ENCODE data around the gene PDRG1.
A peak's percentile ranks its signal among the peaks of the same experiment; 100 is the strongest.

PDRG1 gene

DNA sequence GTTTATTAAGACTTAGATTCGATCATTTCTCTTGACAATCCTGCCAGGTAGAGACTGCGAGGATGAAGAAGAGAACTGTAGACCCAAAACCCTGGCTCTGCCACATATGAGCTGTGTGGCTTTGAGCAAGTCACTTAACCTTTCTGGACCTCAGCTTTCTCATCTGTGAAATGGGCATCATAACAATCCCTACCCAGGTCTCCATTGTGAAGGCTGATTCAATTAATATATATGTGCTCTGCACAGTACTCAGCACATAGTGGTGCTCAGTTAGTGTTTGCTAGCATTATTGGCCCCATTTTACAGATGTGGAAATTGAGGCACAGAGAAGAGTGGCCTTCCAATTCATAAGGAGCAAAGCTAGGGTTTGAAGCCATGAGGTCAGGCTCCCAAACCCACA lies 24.0 kb upstream of the PDRG1 start:
- TF ChIP-seq POLR2A (IDR thresholded peaks at IDR 0.05; ENCODE audit: low read depth, low read length), result no peak
- FAIRE-seq (no peak), DNase-seq (ENCODE audit: insufficient read length, low spot score) (no peak)

DNA sequence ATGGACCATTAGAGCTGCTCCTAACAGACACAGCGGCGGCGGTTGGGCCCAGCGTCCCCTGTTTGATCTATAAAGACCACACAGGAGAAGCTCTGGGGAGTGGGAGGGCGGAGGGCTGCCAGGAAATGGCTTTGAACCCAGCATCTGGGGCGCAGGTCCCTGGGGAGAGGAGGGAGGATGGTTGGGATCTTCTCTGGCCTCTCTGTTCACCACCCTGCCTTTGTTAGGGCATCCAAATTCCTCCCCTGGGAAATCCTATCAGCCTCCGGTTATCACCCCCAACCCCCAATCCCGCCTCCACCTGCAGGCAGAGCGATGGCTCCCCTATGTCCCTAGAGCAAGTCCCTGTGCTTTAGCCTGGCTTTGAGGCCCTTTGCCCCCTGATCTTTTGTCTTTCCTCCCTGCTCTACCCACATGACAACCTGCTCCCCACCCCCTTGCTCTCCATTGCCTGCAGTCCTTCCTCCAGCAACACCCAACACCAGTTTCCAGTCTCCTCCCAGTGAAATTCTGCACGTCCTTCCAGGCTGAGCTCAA lies 23.2 kb upstream of the PDRG1 start:
- no peak for TF ChIP-seq POLR2A (IDR thresholded peaks at IDR 0.05; ENCODE audit: low read depth, low read length)
- DNase-seq (ENCODE audit: insufficient read length, low spot score) (no peak), FAIRE-seq (no peak)

DNA sequence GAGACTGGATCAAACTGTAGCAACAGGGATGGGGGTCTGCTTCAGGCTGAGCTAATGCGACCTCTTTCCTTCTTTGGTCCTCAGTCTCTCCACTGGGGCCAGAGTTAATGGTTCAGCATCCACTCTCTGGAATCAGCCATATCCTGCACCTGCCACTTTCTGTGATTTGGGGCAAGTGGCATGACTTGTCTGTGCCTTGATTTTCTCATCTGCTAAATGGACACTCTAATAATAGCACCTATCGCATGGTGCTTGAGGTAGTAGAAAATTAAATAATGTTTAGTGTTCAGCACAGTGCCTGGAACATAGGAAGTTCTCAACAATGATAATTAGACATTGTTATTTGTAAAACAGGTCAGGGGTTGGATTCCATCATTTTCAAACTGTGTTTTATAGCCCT lies 22.4 kb upstream of the PDRG1 start:
- DNase-seq (ENCODE audit: insufficient read length, low spot score) (no peak), FAIRE-seq (no peak)
- TF ChIP-seq POLR2A (IDR thresholded peaks at IDR 0.05; ENCODE audit: low read depth, low read length), result no peak

DNA sequence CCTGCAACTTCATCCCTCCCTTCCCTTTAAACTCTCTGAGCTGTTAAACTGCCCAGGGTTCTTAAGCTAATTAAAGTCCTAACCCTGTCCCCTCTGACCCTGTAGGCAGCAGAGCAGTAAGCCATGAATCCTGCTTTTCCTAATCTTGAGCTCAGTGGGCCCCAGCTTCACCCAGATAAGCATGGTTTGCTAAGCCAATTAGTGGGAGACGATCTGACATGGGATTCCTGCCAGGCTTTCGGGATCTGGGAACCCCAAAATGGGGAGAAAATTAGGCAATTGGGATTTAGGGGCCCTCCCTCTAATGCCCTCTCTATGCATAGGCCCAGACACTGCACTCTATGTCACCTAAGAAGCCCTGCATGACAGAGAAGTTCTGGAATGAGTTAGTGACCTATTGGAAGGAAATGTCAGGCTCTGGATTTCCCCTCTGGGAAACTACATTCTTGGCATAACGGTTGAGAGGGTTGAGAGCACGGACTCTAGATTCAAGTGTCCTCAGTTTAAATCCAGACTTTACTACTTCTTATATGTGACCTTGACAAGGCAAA lies 20.7 kb upstream of the PDRG1 start:
- no peak for TF ChIP-seq POLR2A (IDR thresholded peaks at IDR 0.05; ENCODE audit: low read depth, low read length)
- peak; percentile 54 for DNase-seq (ENCODE audit: insufficient read length, low spot score)
- FAIRE-seq, result no peak

DNA sequence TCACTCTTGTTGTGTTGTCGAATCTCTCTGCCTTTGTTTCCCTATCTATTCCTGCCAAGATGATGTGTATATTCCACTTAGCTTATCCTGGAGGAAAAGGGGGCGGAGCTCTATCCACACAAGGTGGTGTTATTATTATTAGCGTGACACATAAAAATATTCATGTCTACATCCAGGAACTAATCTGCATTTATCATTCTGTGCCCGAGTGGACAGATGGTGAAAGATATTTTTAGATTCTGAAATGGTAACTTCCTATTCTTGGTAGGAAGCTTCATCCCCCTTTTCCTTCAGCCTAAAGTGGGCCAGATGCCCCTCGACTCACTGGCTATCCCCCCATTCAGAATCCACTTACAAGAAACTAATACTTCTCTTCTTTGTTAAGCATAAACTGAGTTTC lies 18.1 kb upstream of the PDRG1 start:
- no peak for FAIRE-seq
- no peak for TF ChIP-seq POLR2A (IDR thresholded peaks at IDR 0.05; ENCODE audit: low read depth, low read length)
- no peak for DNase-seq (ENCODE audit: insufficient read length, low spot score)

DNA sequence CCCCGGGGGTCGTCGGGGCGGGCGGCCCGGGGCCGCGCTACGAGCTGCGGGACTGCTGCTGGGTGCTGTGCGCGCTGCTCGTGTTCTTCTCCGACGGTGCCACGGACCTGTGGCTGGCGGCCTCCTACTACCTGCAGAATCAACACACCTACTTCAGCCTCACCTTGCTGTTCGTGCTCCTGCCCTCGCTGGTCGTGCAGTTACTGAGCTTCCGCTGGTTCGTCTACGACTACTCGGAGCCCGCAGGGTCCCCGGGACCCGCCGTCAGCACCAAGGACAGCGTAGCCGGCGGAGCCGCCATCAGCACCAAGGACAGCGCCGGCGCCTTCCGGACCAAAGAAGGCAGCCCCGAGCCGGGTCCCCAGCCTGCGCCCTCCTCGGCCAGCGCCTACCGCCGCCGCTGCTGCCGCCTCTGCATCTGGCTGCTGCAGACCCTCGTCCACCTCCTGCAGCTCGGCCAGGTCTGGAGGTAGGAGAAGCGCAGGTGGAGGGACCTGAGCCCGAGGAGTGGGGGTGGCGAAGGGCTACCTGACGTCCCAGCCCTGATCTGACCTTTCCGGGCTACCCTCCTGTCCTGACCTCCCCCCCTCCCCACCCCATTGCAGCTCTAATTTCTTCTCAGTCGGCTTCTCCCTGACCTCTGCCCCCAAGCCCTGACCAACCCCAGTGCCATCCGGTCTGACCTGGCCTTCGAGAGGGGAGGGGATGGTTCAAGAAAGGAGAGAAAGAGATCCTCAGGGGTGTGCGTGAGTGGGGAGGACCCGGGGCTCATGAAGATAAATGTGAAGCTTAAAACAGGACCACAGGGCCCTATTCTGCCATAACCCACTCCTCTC lies 16.7 kb upstream of the PDRG1 start:
- no peak for TF ChIP-seq POLR2A (IDR thresholded peaks at IDR 0.05; ENCODE audit: low read depth, low read length)
- no peak for FAIRE-seq
- DNase-seq (ENCODE audit: insufficient read length, low spot score), result peak; percentile 80

DNA sequence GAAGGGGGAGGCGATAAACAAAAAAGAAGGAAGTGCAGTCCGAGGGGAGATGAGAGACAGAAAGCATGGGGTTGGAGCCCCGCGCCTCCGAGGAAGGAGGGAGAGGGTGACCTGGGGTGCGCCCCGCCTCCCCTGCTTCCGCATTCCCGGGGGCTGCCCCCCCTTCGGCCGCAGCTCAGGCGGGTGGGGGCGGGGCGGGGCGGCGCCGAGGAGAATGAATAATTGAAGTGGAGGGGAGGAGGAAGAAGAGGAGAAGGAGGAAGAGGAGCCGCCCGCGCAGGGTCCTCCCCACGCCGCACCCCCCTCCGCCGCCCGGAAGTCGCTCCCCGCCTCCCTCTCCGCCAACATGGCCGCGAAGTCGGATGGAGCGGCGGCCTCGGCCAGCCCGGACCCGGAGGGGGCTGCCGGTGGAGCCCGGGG lies 16.0 kb upstream of the PDRG1 start, which contains the start of gene XKR7:
TSS of gene XKR7 (plus strand) at position 322 of the 420 bp plus-strand sequence. CDS start at position 347, 25 bp downstream.
- no peak for TF ChIP-seq POLR2A (IDR thresholded peaks at IDR 0.05; ENCODE audit: low read depth, low read length)
- DNase-seq (ENCODE audit: insufficient read length, low spot score) (no peak), FAIRE-seq (no peak)

DNA sequence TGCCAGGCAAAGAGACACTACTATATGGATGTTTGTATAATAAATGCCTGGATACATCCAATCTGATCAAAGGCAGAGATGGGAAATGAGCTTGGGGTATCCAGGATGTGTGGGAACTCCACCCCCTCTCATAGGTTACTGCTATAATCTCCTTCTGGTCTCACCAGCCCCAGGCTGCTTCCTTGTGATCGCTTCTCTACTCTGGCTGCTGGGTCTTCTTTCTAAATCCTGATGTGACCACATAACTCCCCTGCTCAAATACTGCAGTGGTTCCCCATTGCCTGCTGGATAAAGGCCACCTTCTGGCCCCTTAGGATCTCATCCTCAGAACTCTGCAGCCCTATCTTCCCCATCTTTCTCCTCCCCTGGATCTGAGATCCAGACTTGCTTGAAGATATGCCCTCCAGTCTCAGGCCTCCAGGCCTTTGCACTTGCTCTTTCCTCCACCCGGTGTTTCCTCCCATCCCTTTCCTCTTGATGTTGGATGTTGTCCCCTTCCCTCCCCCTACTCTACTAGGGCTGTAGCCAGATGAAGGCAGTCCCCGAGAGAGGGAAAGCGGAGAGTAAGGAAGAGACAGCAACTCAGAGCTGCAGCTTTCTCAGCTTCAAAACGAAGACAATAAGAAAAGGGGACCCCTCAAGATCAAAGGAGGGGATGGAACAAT lies 15.3 kb upstream of the PDRG1 start:
- no peak for TF ChIP-seq POLR2A (IDR thresholded peaks at IDR 0.05; ENCODE audit: low read depth, low read length)
- FAIRE-seq, result no peak
- no peak for DNase-seq (ENCODE audit: insufficient read length, low spot score)

DNA sequence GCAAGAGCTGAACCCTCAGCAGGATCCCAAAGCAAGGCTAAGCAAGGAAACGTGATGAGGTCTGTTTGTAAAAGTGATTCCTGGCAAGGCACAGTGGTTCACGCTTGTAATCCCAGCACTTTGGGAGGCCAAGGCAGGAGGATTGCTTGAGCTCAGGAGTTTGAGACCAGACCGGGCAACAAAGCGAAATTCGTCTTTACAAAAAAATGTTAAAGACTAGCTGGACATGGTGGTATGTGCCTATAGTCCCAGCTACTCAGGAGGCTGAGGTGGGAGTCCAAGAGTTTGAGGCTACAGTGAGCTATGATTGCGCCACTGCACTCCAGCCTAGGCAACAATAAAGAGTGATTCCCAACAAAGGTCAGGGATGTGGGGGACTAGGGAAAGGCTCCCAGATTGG lies 12.0 kb upstream of the PDRG1 start:
- DNase-seq (ENCODE audit: insufficient read length, low spot score) (no peak), FAIRE-seq (no peak)
- TF ChIP-seq POLR2A (IDR thresholded peaks at IDR 0.05; ENCODE audit: low read depth, low read length), result no peak

DNA sequence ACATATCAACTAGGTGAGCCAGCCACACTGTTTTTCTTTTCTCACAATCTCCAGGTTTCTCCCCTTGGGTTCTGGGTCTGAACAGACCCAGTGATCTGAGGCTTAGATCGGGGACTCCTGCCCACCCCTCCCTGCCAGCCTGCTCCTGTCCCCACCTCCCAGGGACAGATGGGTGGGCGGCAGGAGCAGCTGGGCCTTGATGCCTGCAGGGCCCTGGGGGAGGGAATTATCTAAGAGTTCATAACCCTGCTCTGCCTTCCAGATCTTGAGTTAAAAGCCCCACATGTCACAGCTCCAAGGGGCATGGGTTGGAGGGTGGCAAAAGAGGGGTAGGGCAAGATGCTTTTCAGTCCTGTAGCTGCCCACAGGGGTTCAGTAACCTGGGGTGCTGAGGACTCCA lies 10.9 kb upstream of the PDRG1 start:
- DNase-seq (ENCODE audit: insufficient read length, low spot score), result no peak
- no peak for TF ChIP-seq POLR2A (IDR thresholded peaks at IDR 0.05; ENCODE audit: low read depth, low read length)
- no peak for FAIRE-seq

DNA sequence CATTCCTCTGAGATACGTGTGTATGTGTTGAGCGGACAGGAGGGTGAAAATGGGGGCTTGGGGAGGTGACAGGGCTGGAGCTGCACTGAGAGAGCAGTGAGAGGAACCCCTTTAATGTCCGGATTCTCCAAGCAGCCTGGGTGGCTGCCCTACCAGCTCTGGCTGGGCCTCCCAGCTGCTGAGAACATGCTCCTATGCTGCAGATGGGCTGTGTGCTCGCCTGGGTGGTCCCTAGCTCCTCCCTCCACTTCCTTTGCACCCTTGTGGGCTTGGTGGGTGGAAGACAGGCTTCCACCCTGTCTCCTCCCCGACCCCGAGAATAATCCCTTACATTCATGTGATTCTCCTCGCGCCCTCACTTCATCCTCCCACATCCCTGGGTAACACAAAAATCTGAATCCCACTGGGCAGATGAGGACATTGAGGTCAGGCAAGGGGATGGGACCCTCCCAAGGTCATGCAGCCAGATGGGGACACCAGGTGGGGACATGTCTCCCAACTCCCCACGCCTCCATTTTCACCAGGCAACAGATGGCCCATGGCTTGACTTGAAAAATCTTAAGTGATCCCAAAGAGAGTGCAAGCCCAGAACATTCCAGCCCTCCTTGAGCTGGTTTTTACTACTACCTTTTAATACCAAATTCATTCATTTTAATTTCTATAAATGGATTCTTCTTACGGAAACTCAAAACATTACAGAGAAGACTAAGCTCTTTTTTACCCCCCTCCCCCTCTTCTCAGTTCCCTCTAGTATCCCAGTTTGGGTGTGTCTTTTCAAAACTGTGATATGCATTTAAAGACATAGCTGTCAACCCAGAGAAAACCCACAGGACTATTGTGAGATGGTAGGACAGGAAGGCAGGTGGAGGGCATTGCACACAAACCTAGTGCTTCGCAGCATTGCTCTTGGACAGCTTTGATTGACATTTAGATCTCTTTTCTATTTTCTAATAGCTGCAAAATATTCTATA lies 5.0 kb upstream of the PDRG1 start:
- DNase-seq (ENCODE audit: insufficient read length, low spot score), result no peak
- TF ChIP-seq POLR2A (IDR thresholded peaks at IDR 0.05; ENCODE audit: low read depth, low read length), result no peak
- FAIRE-seq, result no peak

DNA sequence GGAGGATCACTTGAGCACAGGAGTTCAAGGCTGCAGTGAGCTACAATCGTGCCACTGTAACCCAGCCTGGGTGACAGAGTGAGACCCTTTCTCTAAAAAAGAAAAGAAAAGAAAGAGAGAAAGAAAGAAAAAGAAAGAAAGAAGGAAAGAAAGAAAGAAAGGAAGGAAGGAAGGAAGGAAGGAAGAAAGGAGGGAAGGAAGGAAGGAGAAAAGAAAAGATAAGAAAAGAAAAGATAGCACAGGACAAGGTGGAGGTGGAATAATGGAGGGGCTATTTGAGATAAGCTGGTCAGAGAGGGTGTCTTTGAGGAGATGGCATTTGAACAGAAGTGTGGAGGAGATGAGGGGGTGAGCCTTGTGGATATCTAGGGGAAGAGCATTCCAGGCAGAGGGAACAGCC lies 2.7 kb upstream of the PDRG1 start:
- DNase-seq (ENCODE audit: insufficient read length, low spot score) (no peak), FAIRE-seq (no peak)
- no peak for TF ChIP-seq POLR2A (IDR thresholded peaks at IDR 0.05; ENCODE audit: low read depth, low read length)

DNA sequence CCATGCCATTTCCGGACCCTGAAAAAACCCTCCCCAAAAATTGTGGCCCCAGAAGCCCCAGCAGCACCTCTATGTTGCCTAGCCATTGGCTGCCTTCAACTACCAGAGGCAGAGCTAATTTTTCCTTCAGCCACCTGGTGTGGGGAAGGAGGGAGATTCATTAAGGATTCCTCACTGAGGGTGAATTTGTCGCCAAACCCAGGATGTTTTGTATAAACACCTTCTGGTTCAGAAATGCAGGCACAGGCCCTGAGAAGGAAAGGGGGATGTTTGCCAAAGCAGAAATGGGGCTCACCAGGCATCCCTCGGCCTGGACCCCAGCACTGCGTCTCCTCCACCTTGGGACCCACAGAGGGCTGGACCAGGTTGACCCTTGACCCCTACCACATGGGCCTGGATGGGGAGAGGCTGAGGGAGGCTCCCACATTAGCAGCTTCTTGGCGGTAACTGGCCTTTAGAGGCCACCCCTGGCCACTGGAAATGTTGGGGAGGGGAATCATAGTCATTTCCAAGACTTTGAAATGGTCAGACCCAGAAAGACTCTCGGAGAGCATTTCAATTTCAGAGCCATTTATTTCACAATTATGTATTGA lies 1.8 kb upstream of the PDRG1 start:
- no peak for TF ChIP-seq POLR2A (IDR thresholded peaks at IDR 0.05; ENCODE audit: low read depth, low read length)
- no peak for DNase-seq (ENCODE audit: insufficient read length, low spot score)
- FAIRE-seq, result no peak
